GM13977 (cell line): ENCODE data around the gene ENTR1.

Source experiments
- DNase-seq: peaks from one replicate; pipeline ENCODE4 v3.0.0; 2012; ENCODE audit warnings: low spot score
- CTCF ChIP-seq: IDR thresholded peaks from 2 replicates; pipeline ENCODE4 v1.5.1; 2012; ENCODE audit warnings: mild to moderate bottlenecking, control low read depth; ENCODE audit not compliant: insufficient read depth; ENCODE audit errors: extremely low read depth, missing control alignments
- in situ Hi-C: fragments of 300-500 bp; cut with MboI; formaldehyde crosslinking; loops from one replicate; pipeline ENCODE4 v1.12.0; 2022; ENCODE audit warnings: low sequenced_read_pairs, low pct_unique_long_range_greater_than_20kb, mixed read lengths, inconsistent platforms; ENCODE audit not compliant: unreplicated experiment

Gene ENTR1

GRCh38 chr9:136439481-136440408 lies 29.3 kb upstream of the ENTR1 start, which contains the start of gene INPP5E:
Gene INPP5E (minus strand): TSS chr9:136439845. CDS start chr9:136439419, 426 bp downstream.
- in situ Hi-C loops, result no loop called here
- peak; percentile 75 for TF ChIP-seq CTCF
- DNase-seq, result peak; percentile 98

GRCh38 chr9:136438548-136439480 lies 28.4 kb upstream of the ENTR1 start:
- DNase-seq, result peak; percentile 91
- no peak for TF ChIP-seq CTCF
- in situ Hi-C loops, result no loop called here

- TF ChIP-seq CTCF, result no peak
- in situ Hi-C loops, result no loop called here
- DNase-seq, result no peak
These were observed 27.6 kb upstream of the ENTR1 start for GRCh38 chr9:136437839-136438547.

- DNase-seq, result no peak
- in situ Hi-C loops, result no loop called here
These were observed 27.0 kb upstream of the ENTR1 start for GRCh38 chr9:136437430-136437829.

GRCh38 chr9:136436055-136436634 lies 25.7 kb upstream of the ENTR1 start:
- no peak for TF ChIP-seq CTCF
- in situ Hi-C loops, result no loop called here

More at GRCh38 chr9:136437430-136437829, 27.0 kb upstream of the ENTR1 start:
- no peak for TF ChIP-seq CTCF

More at GRCh38 chr9:136436055-136436634, 25.7 kb upstream of the ENTR1 start:
- DNase-seq, result no peak
